Panc1 (cell line): ENCODE data around the gene TRAF3IP3. TPM values are rescaled to one million over a fixed set of nuclear protein-coding genes. Genes with fewer than 3 reads are reported as not detected.

Experiments used
- ATAC-seq: fragments of 200-7000 bp; cut with Tn5 transposase; 2 replicates; pipeline ENCODE4 v1.9.1; 2020; ENCODE audit warnings: mild to moderate bottlenecking, moderate library complexity
- BruUV-seq: library from RNA; stranded (reverse); fragments of 400-500 nt; replicated peaks from 2 replicates; lab custom pipeline; 2021; lab: Mats Ljungman, UMichigan
- CTCF ChIA-PET: fragments of 300-600 bp; sonication (Branson Sonifier 250); formaldehyde crosslinking; loops from one replicate; lab custom pipeline; 2022; ENCODE audit warnings: antibody characterized with exemption; lab: Charles Lee
- POLR2A ChIA-PET: fragments of 300-600 bp; sonication (Branson Sonifier 250); formaldehyde crosslinking; loops from one replicate; lab custom pipeline; 2022; ENCODE audit warnings: antibody characterized with exemption; lab: Charles Lee
- DNase-seq: peaks from one replicate; pipeline ENCODE4 v3.0.0-alpha.2; 2010; ENCODE audit warnings: low read depth, low spot score
- H3K27ac ChIP-seq: 2 replicates; pipeline ENCODE4 v1.5.1; 2011; ENCODE audit warnings: mild to moderate bottlenecking, low read length, inconsistent platforms
- H3K27me3 ChIP-seq: fragments of 200-500 bp; sonication (Bioruptor generic); 2 replicates; pipeline ENCODE4 v1.6.0; 2014; ENCODE audit warnings: low read length, inconsistent platforms; ENCODE audit not compliant: control insufficient read depth, insufficient read depth
- H3K36me3 ChIP-seq: fragments of 200-500 bp; sonication (Bioruptor generic); 2 replicates; pipeline ENCODE4 v1.5.1; 2014; ENCODE audit warnings: inconsistent platforms, mild to moderate bottlenecking, low read length, moderate library complexity; ENCODE audit not compliant: control insufficient read depth, insufficient read depth
- H3K4me1 ChIP-seq: 2 replicates; pipeline ENCODE4 v1.5.1; 2011; ENCODE audit warnings: inconsistent platforms, mild to moderate bottlenecking, low read length, moderate library complexity; ENCODE audit not compliant: control insufficient read depth, insufficient read depth
- H3K4me3 ChIP-seq, 2 experiments: 2 replicates each; pipeline ENCODE4 v1.5.1; 2011 to 2012; ENCODE audit warnings: low read depth in 2 of 2, low read length in 2 of 2, mild to moderate bottlenecking in 2 of 2, inconsistent platforms in 1 of 2, moderate library complexity in 1 of 2
- H3K9me3 ChIP-seq: fragments of 200-500 bp; sonication (Bioruptor generic); 2 replicates; pipeline ENCODE4 v1.5.1; 2014; ENCODE audit warnings: low read depth, mild to moderate bottlenecking, inconsistent platforms, low read length, moderate library complexity; ENCODE audit not compliant: control insufficient read depth, insufficient read depth
- CTCF ChIP-seq: fragments of 450-650 bp; IDR thresholded peaks from 2 replicates; pipeline ENCODE4 v1.5.1; 2017; ENCODE audit warnings: mild to moderate bottlenecking
- POLR2AphosphoS5 ChIP-seq: IDR thresholded peaks from 2 replicates; pipeline ENCODE4 v1.6.1; 2012; ENCODE audit warnings: mild to moderate bottlenecking, low read depth, low read length, moderate library complexity
- REST ChIP-seq, 2 experiments: IDR thresholded peaks; 2 replicates each; pipeline ENCODE4 v1.6.1; 2011 to 2012; ENCODE audit warnings: low read depth in 2 of 2, control low read depth in 1 of 2, low read length in 1 of 2, mild to moderate bottlenecking in 1 of 2, moderate library complexity in 1 of 2; ENCODE audit not compliant: insufficient read depth in 1 of 2
- SIN3A ChIP-seq: IDR thresholded peaks from 2 replicates; pipeline ENCODE4 v1.6.1; 2012; ENCODE audit warnings: low read depth, mild to moderate bottlenecking, low read length, moderate library complexity, borderline replicate concordance; ENCODE audit not compliant: insufficient read depth
- TCF7L2 ChIP-seq: IDR thresholded peaks from 2 replicates; pipeline ENCODE4 v1.6.1; 2011; ENCODE audit warnings: mild to moderate bottlenecking, low read depth, low read length, inconsistent platforms
- in situ Hi-C: cut with HindIII; loops from 2 replicates; pipeline ENCODE4 v1.10.0; 2016; ENCODE audit warnings: low sequenced_read_pairs, low pct_unique_long_range_greater_than_20kb
- intact Hi-C: fragments of 100-400 bp; cut with micrococcal nuclease; formaldehyde crosslinking; loops from one replicate; pipeline ENCODE4 v1.10.0; 2022; ENCODE audit not compliant: unreplicated experiment
- total RNA-seq: library from RNA; stranded (reverse); gene quantifications from one replicate; pipeline ENCODE4 v1.2.1, GENCODE V29; 2021; ENCODE audit not compliant: unreplicated experiment

TRAF3IP3 gene
- total RNA-seq, 1 experiment from 2014 or later, result 0.67 TPM

- CTCF ChIA-PET, result interaction anchor here (0.8 to 1.2 kb wide), 4 partner anchors 10 to 35 kb away, joined by 3 to 4 read pairs (median 3); no protein-coding TSS in a partner anchor
- intact Hi-C loops, result no loop called here
- no peak overlapping the region for H3K4me3 ChIP-seq
Observed at GRCh38 chr1:209822706-209823105, 66.9 kb downstream of the TRAF3IP3 start.

More at GRCh38 chr1:209822706-209823105, 66.9 kb downstream of the TRAF3IP3 start:
- Histone ChIP-seq H3K27ac (no peak overlapping the region), H3K4me1 (peaks cover 9% of the 10 kb centered on the region), H3K36me3 (no peaks in the 10 kb centered on the region), H3K9me3 (no peaks in the 10 kb centered on the region), H3K27me3 (no peaks in the 10 kb centered on the region; the same call in 1 of the 2 replicates)
- ATAC-seq (no peak), DNase-seq (no peak)
- in situ Hi-C loops, result no loop called here
- no peak for TF ChIP-seq REST (IDR thresholded peaks at IDR 0.05; ENCODE audit: insufficient read depth in 1 of 2, low read depth in 2 of 2, low read length in 1 of 2)
- TF ChIP-seq POLR2AphosphoS5, result no peak
- no peak for TF ChIP-seq TCF7L2
- TF ChIP-seq CTCF, result no peak; the same call in 1 of the 2 replicates
- no peak for TF ChIP-seq SIN3A
- BruUV-seq, result no TSS peak
- POLR2A ChIA-PET, result no interaction called here
